ENCODE data around the gene ADAMTS15.

ADAMTS15 gene

GRCh38 chr11:130485983-130486382, 37.5 kb downstream of the ADAMTS15 start:
- DNase-seq, result no peak

GRCh38 chr11:130486391-130486836, 38.0 kb downstream of the ADAMTS15 start:
- no peak for DNase-seq

- DNase-seq, result no peak
Observed at GRCh38 chr11:130486987-130487923, 38.8 kb downstream of the ADAMTS15 start.

GRCh38 chr11:130487924-130488815, 39.7 kb downstream of the ADAMTS15 start:
- no peak for DNase-seq

GRCh38 chr11:130488848-130489584, 40.6 kb downstream of the ADAMTS15 start:
- DNase-seq, result no peak

GRCh38 chr11:130489716-130490115, 41.3 kb downstream of the ADAMTS15 start:
- no peak for DNase-seq

GRCh38 chr11:130490682-130491449, 42.4 kb downstream of the ADAMTS15 start:
- DNase-seq, result no peak

- no peak for DNase-seq
Observed at GRCh38 chr11:130498181-130498580, 49.7 kb downstream of the ADAMTS15 start.

GRCh38 chr11:130499828-130500227, 51.4 kb downstream of the ADAMTS15 start:
- DNase-seq, result no peak

- no peak for DNase-seq
Observed at GRCh38 chr11:130504317-130504716, 55.9 kb downstream of the ADAMTS15 start.

GRCh38 chr11:130508913-130509312, 60.5 kb downstream of the ADAMTS15 start:
- no peak for DNase-seq

- DNase-seq, result no peak
Observed at GRCh38 chr11:130509942-130510341, 61.5 kb downstream of the ADAMTS15 start.

GRCh38 chr11:130510407-130511006, 62.1 kb downstream of the ADAMTS15 start:
- DNase-seq, result no peak

- no peak for DNase-seq
Observed at GRCh38 chr11:130511765-130512164, 63.3 kb downstream of the ADAMTS15 start.

GRCh38 chr11:130512662-130513061, 64.2 kb downstream of the ADAMTS15 start:
- DNase-seq, result no peak

GRCh38 chr11:130513132-130513531, 64.7 kb downstream of the ADAMTS15 start:
- peak; percentile 14 for DNase-seq

GRCh38 chr11:130514316-130514715, 65.9 kb downstream of the ADAMTS15 start:
- DNase-seq, result no peak

- DNase-seq, result no peak
Observed at GRCh38 chr11:130514851-130515250, 66.4 kb downstream of the ADAMTS15 start.

- DNase-seq, result no peak
Observed at GRCh38 chr11:130515829-130516553, 67.5 kb downstream of the ADAMTS15 start.

- no peak for DNase-seq
Observed at GRCh38 chr11:130516554-130517505, 68.4 kb downstream of the ADAMTS15 start.

All from NCI-H1092 treated with DMSO at 0.1 percent for 48 hours (cell line).